Measurements from ENCODE around the gene TACC3. TPM values are rescaled to one million over a fixed set of nuclear protein-coding genes. Genes with fewer than 3 reads are reported as not detected.

Gene TACC3
- total RNA-seq, 1 donor from 2014 or later, result 42.2 TPM

GRCh38 chr4:1766106-1767060 lies 45.1 kb downstream of the TACC3 start:
- Mint-ChIP-seq H3K36me3 (ENCODE audit: low read depth, unreplicated experiment) (no peaks in the 10 kb centered on the region), H3K9me3 (ENCODE audit: unreplicated experiment) (no peaks in the 10 kb centered on the region), H3K4me3 (ENCODE audit: unreplicated experiment) (no peak overlapping the region), H3K4me1 (ENCODE audit: unreplicated experiment) (no peaks in the 10 kb centered on the region), H3K27me3 (ENCODE audit: unreplicated experiment) (peaks cover 7% of the 10 kb centered on the region), H3K27ac (ENCODE audit: unreplicated experiment) (no peak overlapping the region)
- TF ChIP-seq CTCF (IDR thresholded peaks at IDR 0.05; ENCODE audit: unreplicated experiment), result no peak
- DNase-seq (ENCODE audit: low spot score), result no peak

- Mint-ChIP-seq H3K4me1 (ENCODE audit: unreplicated experiment) (no peaks in the 10 kb centered on the region), H3K4me3 (ENCODE audit: unreplicated experiment) (no peak overlapping the region), H3K27me3 (ENCODE audit: unreplicated experiment) (peaks cover 7% of the 10 kb centered on the region), H3K9me3 (ENCODE audit: unreplicated experiment) (no peaks in the 10 kb centered on the region), H3K27ac (ENCODE audit: unreplicated experiment) (no peak overlapping the region), H3K36me3 (ENCODE audit: low read depth, unreplicated experiment) (no peaks in the 10 kb centered on the region)
- no peak for TF ChIP-seq CTCF (IDR thresholded peaks at IDR 0.05; ENCODE audit: unreplicated experiment)
- no peak for DNase-seq (ENCODE audit: low spot score)
Observed at GRCh38 chr4:1767061-1767769, 45.9 kb downstream of the TACC3 start.

- DNase-seq (ENCODE audit: low spot score), result peak; percentile 72
- Mint-ChIP-seq H3K9me3 (ENCODE audit: unreplicated experiment) (no peaks in the 10 kb centered on the region), H3K36me3 (ENCODE audit: low read depth, unreplicated experiment) (no peaks in the 10 kb centered on the region), H3K27ac (ENCODE audit: unreplicated experiment) (no peak overlapping the region), H3K27me3 (ENCODE audit: unreplicated experiment) (peaks cover 7% of the 10 kb centered on the region), H3K4me1 (ENCODE audit: unreplicated experiment) (no peaks in the 10 kb centered on the region), H3K4me3 (ENCODE audit: unreplicated experiment) (no peak overlapping the region)
- peak; percentile 44 for TF ChIP-seq CTCF (IDR thresholded peaks at IDR 0.05; ENCODE audit: unreplicated experiment)
Observed at GRCh38 chr4:1767770-1768366, 46.5 kb downstream of the TACC3 start.

- no peak for DNase-seq (ENCODE audit: low spot score)
- peaks cover 7% of the 10 kb centered on the region for H3K27me3 Mint-ChIP-seq (ENCODE audit: unreplicated experiment)
- H3K27ac Mint-ChIP-seq (ENCODE audit: unreplicated experiment), result no peak overlapping the region
- no peaks in the 10 kb centered on the region for H3K9me3 Mint-ChIP-seq (ENCODE audit: unreplicated experiment)
- no peaks in the 10 kb centered on the region for H3K4me1 Mint-ChIP-seq (ENCODE audit: unreplicated experiment)
- H3K36me3 Mint-ChIP-seq (ENCODE audit: low read depth, unreplicated experiment), result no peaks in the 10 kb centered on the region
- no peak overlapping the region for H3K4me3 Mint-ChIP-seq (ENCODE audit: unreplicated experiment)
- TF ChIP-seq CTCF (IDR thresholded peaks at IDR 0.05; ENCODE audit: unreplicated experiment), result no peak
Observed at GRCh38 chr4:1768367-1769034, 47.2 kb downstream of the TACC3 start.
